HCT116 (cell line): ENCODE results near the gene ACSL3. TPM values are rescaled to one million over a fixed set of nuclear protein-coding genes. Genes with fewer than 3 reads are reported as not detected.

Experiments
- ATAC-seq: fragments of 200-7000 bp; cut with Tn5 transposase; 2 replicates; pipeline ENCODE4 v1.9.1; 2020; ENCODE audit warnings: mild to moderate bottlenecking, moderate library complexity
- BruUV-seq: library from RNA; stranded (reverse); fragments of 400-500 nt; replicated peaks from 2 replicates; lab custom pipeline; 2021; lab: Mats Ljungman, UMichigan
- CTCF ChIA-PET: fragments of 300-600 bp; sonication (Branson Sonifier 250); formaldehyde crosslinking; loops from one replicate; lab custom pipeline; 2021; ENCODE audit warnings: antibody characterized with exemption; lab: Charles Lee
- POLR2A ChIA-PET: fragments of 300-600, 350-600 bp; sonication (Branson Sonifier 250); formaldehyde crosslinking; loops from one replicate; lab custom pipeline; 2021; ENCODE audit warnings: antibody characterized with exemption; lab: Charles Lee
- RAD21 ChIA-PET, 2 experiments: fragments of 300-600 bp; sonication (Branson Sonifier 250); formaldehyde crosslinking; loops; one replicate each; lab custom pipeline; 2023; ENCODE audit warnings: low total read pairs in 2 of 2; ENCODE audit not compliant: uncharacterized antibody in 2 of 2, unreplicated experiment in 2 of 2, low non-redundant PET in 1 of 2; lab: Charles Lee
- DNase-seq: peaks from one replicate; pipeline ENCODE4 v3.0.0-alpha.2; 2010; ENCODE audit warnings: low read depth, low spot score
- H2AFZ ChIP-seq: fragments of 200-600 bp; shearing (Covaris generic), sonication (generic); 2 replicates; pipeline ENCODE4 v1.6.1; 2017; ENCODE audit warnings: low read depth, mixed run types, mixed read lengths, antibody characterized with exemption, low read length; ENCODE audit not compliant: poor library complexity, severe bottlenecking
- H3K27ac ChIP-seq: 2 replicates; pipeline ENCODE4 v1.5.1; 2012; ENCODE audit warnings: low read depth, low read length
- H3K27me3 ChIP-seq: fragments of 200-600 bp; sonication (generic); 2 replicates; pipeline ENCODE4 v1.6.1; 2016; ENCODE audit warnings: mixed run types, low read length, mixed read lengths; ENCODE audit not compliant: insufficient read depth
- H3K36me3 ChIP-seq, 2 experiments: fragments of 200-500 bp in 1 of 2; fragments of 200-600 bp in 1 of 2; sonication (Bioruptor generic) in 1 of 2; sonication (generic) in 1 of 2; 2 replicates each; pipeline versions ENCODE4 v1.5.1 to v1.6.1; 2014 to 2016; ENCODE audit warnings: low read length in 2 of 2, inconsistent platforms in 1 of 2, mixed read lengths in 1 of 2, mixed run types in 1 of 2; ENCODE audit not compliant: insufficient read depth in 2 of 2, control insufficient read depth in 1 of 2
- H3K4me1 ChIP-seq, 2 experiments: fragments of 200-600 bp in 1 of 2; sonication (generic) in 1 of 2; 2 replicates each; pipeline versions ENCODE4 v1.5.1 to v1.6.1; 2012 to 2017; ENCODE audit warnings: low read length in 2 of 2, inconsistent platforms in 1 of 2, mild to moderate bottlenecking in 1 of 2, mixed read lengths in 1 of 2, mixed run types in 1 of 2, moderate library complexity in 1 of 2; ENCODE audit not compliant: insufficient read depth in 2 of 2, control insufficient read depth in 1 of 2
- H3K4me2 ChIP-seq: fragments of 200-600 bp; sonication (generic); 2 replicates; pipeline ENCODE4 v1.6.1; 2017; ENCODE audit warnings: mixed run types, low read length, mixed read lengths
- H3K4me3 ChIP-seq, 2 experiments: fragments of 200-600 bp in 1 of 2; sonication (generic) in 1 of 2; replicated peaks in 1 of 2; 2 replicates each; pipeline ENCODE4 v1.5.1; 2011 to 2016; ENCODE audit warnings: low read length in 2 of 2, control low read depth in 1 of 2, low read depth in 1 of 2, mild to moderate bottlenecking in 1 of 2, mixed read lengths in 1 of 2, mixed run types in 1 of 2
- H3K79me2 ChIP-seq: fragments of 200-600 bp; sonication (generic); 2 replicates; pipeline ENCODE4 v1.6.1; 2017; ENCODE audit warnings: mild to moderate bottlenecking, mixed run types, low read length, moderate library complexity, mixed read lengths; ENCODE audit not compliant: insufficient read depth
- H3K9ac ChIP-seq: fragments of 200-600 bp; sonication (generic); 2 replicates; pipeline ENCODE4 v1.6.1; 2016; ENCODE audit warnings: low read length, mixed read lengths
- H3K9me2 ChIP-seq: fragments of 200-600 bp; sonication (generic), shearing (Covaris generic); 2 replicates; pipeline ENCODE4 v1.6.1; 2017; ENCODE audit warnings: mixed run types, mild to moderate bottlenecking, moderate library complexity; ENCODE audit not compliant: insufficient read depth
- H3K9me3 ChIP-seq, 2 experiments: fragments of 200-500 bp in 1 of 2; fragments of 200-600 bp in 1 of 2; sonication (Bioruptor generic) in 1 of 2; sonication (generic) in 1 of 2; 2 replicates each; pipeline ENCODE4 v1.6.1; 2014 to 2017; ENCODE audit warnings: low read length in 2 of 2, mixed read lengths in 2 of 2, inconsistent platforms in 1 of 2, low read depth in 1 of 2, mild to moderate bottlenecking in 1 of 2, mixed run types in 1 of 2, moderate library complexity in 1 of 2; ENCODE audit not compliant: control insufficient read depth in 1 of 2, insufficient read depth in 1 of 2
- H4K20me1 ChIP-seq: fragments of 200-600 bp; sonication (generic), shearing (Covaris generic); 2 replicates; pipeline ENCODE4 v1.6.1; 2017; ENCODE audit warnings: mixed run types, mild to moderate bottlenecking, moderate library complexity; ENCODE audit not compliant: insufficient read depth
- ATF3 ChIP-seq: IDR thresholded peaks from 2 replicates; pipeline ENCODE4 v1.6.1; 2012
- CBX3 ChIP-seq: IDR thresholded peaks from 2 replicates; pipeline ENCODE4 v1.6.1; 2012; ENCODE audit warnings: low read depth
- CEBPB ChIP-seq: IDR thresholded peaks from 2 replicates; pipeline ENCODE4 v1.6.1; 2012; ENCODE audit warnings: low read depth
- CTCF ChIP-seq, 3 experiments: fragments of 200-600 bp in 1 of 3; sonication (generic) in 1 of 3; IDR thresholded peaks in 2 of 3; conservative IDR thresholded peaks in 1 of 3; 2 replicates each; pipeline ENCODE4 v1.5.1; 2012 to 2017; ENCODE audit warnings: low read depth in 2 of 3, low read length in 2 of 3, antibody characterized with exemption in 1 of 3, borderline replicate concordance in 1 of 3, control low read depth in 1 of 3, mild to moderate bottlenecking in 1 of 3, mixed read lengths in 1 of 3, mixed run types in 1 of 3, moderate library complexity in 1 of 3; ENCODE audit not compliant: insufficient read depth in 1 of 3
- EGR1 ChIP-seq: IDR thresholded peaks from 2 replicates; pipeline ENCODE4 v1.6.1; 2012; ENCODE audit warnings: low read depth
- EZH2phosphoT487 ChIP-seq: fragments of 200-600 bp; IDR thresholded peaks from 2 replicates; pipeline ENCODE4 v1.6.1; 2018; ENCODE audit warnings: antibody characterized with exemption, borderline replicate concordance
- FOSL1 ChIP-seq: IDR thresholded peaks from 2 replicates; pipeline ENCODE4 v1.6.1; 2012; ENCODE audit warnings: low read depth
- JUND ChIP-seq: IDR thresholded peaks from 2 replicates; pipeline ENCODE4 v1.6.1; 2012
- POLR2A ChIP-seq: IDR thresholded peaks from 2 replicates; pipeline ENCODE4 v1.7.0; 2011; ENCODE audit warnings: borderline replicate concordance; ENCODE audit not compliant: insufficient read depth, insufficient read length; ENCODE audit errors: extremely low read depth
- POLR2AphosphoS5 ChIP-seq: IDR thresholded peaks from 2 replicates; pipeline ENCODE4 v1.6.1; 2011; ENCODE audit warnings: mild to moderate bottlenecking, low read depth, low read length, moderate library complexity
- REST ChIP-seq: IDR thresholded peaks from 2 replicates; pipeline ENCODE4 v1.6.1; 2012; ENCODE audit warnings: low read depth
- SIN3A ChIP-seq: IDR thresholded peaks from 2 replicates; pipeline ENCODE4 v1.6.1; 2012; ENCODE audit warnings: low read depth
- SP1 ChIP-seq: IDR thresholded peaks from 2 replicates; pipeline ENCODE4 v1.6.1; 2012; ENCODE audit warnings: low read depth
- TCF7L2 ChIP-seq: IDR thresholded peaks from 2 replicates; pipeline ENCODE4 v1.7.0; 2011; ENCODE audit warnings: borderline replicate concordance, inconsistent platforms; ENCODE audit not compliant: insufficient read depth, insufficient read length; ENCODE audit errors: extremely low read depth
- ZNF274 ChIP-seq: fragments of 200-500 bp; sonication (Bioruptor generic); IDR thresholded peaks from 2 replicates; pipeline ENCODE4 v1.6.1; 2014; ENCODE audit warnings: mild to moderate bottlenecking, low read depth, low read length, inconsistent platforms
- intact Hi-C: fragments of 100-400 bp; cut with micrococcal nuclease; formaldehyde crosslinking; loops from 2 replicates; pipeline ENCODE4 v1.10.0; 2022
- total RNA-seq: library from RNA; stranded (reverse); gene quantifications from one replicate; pipeline ENCODE4 v1.2.1, GENCODE V29; 2021; ENCODE audit not compliant: unreplicated experiment

The ACSL3 gene
- total RNA-seq, 1 experiment from 2014 or later, result 142 TPM

- no peak for TF ChIP-seq CTCF (IDR thresholded peaks at IDR 0.05 in 2 of 3, conservative IDR thresholded peaks at IDR 0.05 in 1 of 3; ENCODE audit: borderline replicate concordance in 1 of 3, insufficient read depth in 1 of 3, low read depth in 2 of 3, low read length in 2 of 3)
- TF ChIP-seq POLR2A, result no peak
These were observed 8.7 kb upstream of the ACSL3 start (continued) for GRCh38 chr2:222851956-222852617.

GRCh38 chr2:222854773-222855700 is 5.8 kb upstream of the ACSL3 start:
- CTCF ChIA-PET, result no interaction called here
- RAD21 ChIA-PET, result no interaction called here
- POLR2A ChIA-PET, result no interaction called here

More at GRCh38 chr2:222854773-222855700, 5.8 kb upstream of the ACSL3 start:
- TF ChIP-seq ATF3, result no peak
- no peak for TF ChIP-seq FOSL1
- TF ChIP-seq SP1, result no peak
- TF ChIP-seq EGR1, result no peak
- TF ChIP-seq REST, result no peak
- no peak for TF ChIP-seq SIN3A
- TF ChIP-seq CBX3, result no peak
- TF ChIP-seq CTCF (IDR thresholded peaks at IDR 0.05 in 2 of 3, conservative IDR thresholded peaks at IDR 0.05 in 1 of 3; ENCODE audit: borderline replicate concordance in 1 of 3, insufficient read depth in 1 of 3, low read depth in 2 of 3, low read length in 2 of 3), result no peak
- no peak for TF ChIP-seq TCF7L2
- TF ChIP-seq CEBPB, result no peak
- no peak for TF ChIP-seq EZH2phosphoT487
- no peak for TF ChIP-seq ZNF274
- no peak for TF ChIP-seq JUND
- TF ChIP-seq POLR2AphosphoS5, result no peak
- no peaks in the 10 kb centered on the region for H4K20me1 ChIP-seq
- H3K9me3 ChIP-seq, result no peaks in the 10 kb centered on the region
- H3K27ac ChIP-seq, result no peak overlapping the region
- H3K9ac ChIP-seq, result no peak overlapping the region
- DNase-seq (no peak), ATAC-seq (no peak)
- H3K4me2 ChIP-seq, result no peak overlapping the region
- no peaks in the 10 kb centered on the region for H3K79me2 ChIP-seq
- peaks cover 8% of the 10 kb centered on the region in 2 experiments; a peak in 3 of 4 replicates for H3K4me1 ChIP-seq
- intact Hi-C loops, result no loop called here
- BruUV-seq, result no TSS peak
- H2AFZ ChIP-seq, result no peak overlapping the region
- no peaks in the 10 kb centered on the region for H3K27me3 ChIP-seq
- H3K36me3 ChIP-seq, result no peaks in the 10 kb centered on the region
- no peak overlapping the region for H3K4me3 ChIP-seq
- no peaks in the 10 kb centered on the region for H3K9me2 ChIP-seq
